ENCODE measurements around the gene NBAS. TPM values are rescaled to one million over a fixed set of nuclear protein-coding genes. Genes with fewer than 3 reads are reported as not detected.
A peak's percentile ranks its signal among the peaks of the same experiment; 100 is the strongest.

The NBAS gene
- total and polyA plus RNA-seq, 9 of the 15 experiments (the other 6 are each of a cell fraction or from before 2014, with no cell fraction given), result 15.3 to 94.4 (median 69.9) TPM

GRCh38 chr2:15450808-15451207 lies 110.3 kb downstream of the NBAS start:
- no peak overlapping the region for H3K27ac ChIP-seq (ENCODE audit: extremely low read depth, low read depth, low read length)
- ChIA-PET POLR2A (interaction anchor here (0.7 kb wide), 1 partner anchor 22 kb away, joined by 3 read pairs; no protein-coding TSS in a partner anchor), CTCF (ENCODE audit: low intra/inter-chr PET ratio) (no interaction called here)
- no peaks in the 10 kb centered on the region for H3K27me3 ChIP-seq (ENCODE audit: control insufficient read depth in 2 of 2, insufficient read depth in 2 of 2, low read length in 2 of 2)
- H3K79me2 ChIP-seq (ENCODE audit: control insufficient read depth, insufficient read depth, low read length), result peaks cover 11% of the 10 kb centered on the region
- intact Hi-C loops (cut with micrococcal nuclease) (no loop called here), in situ Hi-C loops (cut with MboI) (no loop called here)
- no TSS peak for BruUV-seq (replicated peaks)
- no peak for DNase-seq (ENCODE audit: extremely low read depth in 1 of 4, low spot score in 3 of 4)
- no peak overlapping the region for H2AFZ ChIP-seq (ENCODE audit: low read depth, low read length)
- peak; percentile 15; the same call in 1 of the 3 replicates for ATAC-seq
- H3K9me3 ChIP-seq (replicated peaks; ENCODE audit: control insufficient read depth, insufficient read depth, low read depth, low read length), result peaks cover 5% of the 10 kb centered on the region
- no peak overlapping the region for H3K4me2 ChIP-seq (ENCODE audit: insufficient read depth, low read length)
- TF ChIP-seq, protein P1, sequence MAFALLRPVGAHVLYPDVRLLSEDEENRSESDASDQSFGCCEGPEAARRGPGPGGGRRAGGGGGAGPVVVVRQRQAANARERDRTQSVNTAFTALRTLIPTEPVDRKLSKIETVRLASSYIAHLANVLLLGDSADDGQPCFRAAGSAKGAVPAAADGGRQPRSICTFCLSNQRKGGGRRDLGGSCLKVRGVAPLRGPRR (CRISPR knock-in tag; IDR thresholded peaks at IDR 0.05), result no peak
- TF ChIP-seq ZNF121 (CRISPR knock-in tag; conservative IDR thresholded peaks at IDR 0.05), result peak; percentile 19; the same call in 1 of the 2 replicates
- peak; percentile 92 for TF ChIP-seq ZNF24 (IDR thresholded peaks at IDR 0.05)
- TF ChIP-seq ZFP36 (IDR thresholded peaks at IDR 0.05; ENCODE audit: low read depth, low read length, partially characterized antibody), result no peak
- no peaks in the 10 kb centered on the region for H4K20me1 ChIP-seq (replicated peaks; ENCODE audit: control insufficient read depth, insufficient read depth, low read length)
- H3K4me1 ChIP-seq (replicated peaks in 1 of 2; ENCODE audit: control insufficient read depth in 2 of 2, insufficient read depth in 2 of 2, low read length in 2 of 2), result peaks cover 0 to 9% of the 10 kb centered on the region in 2 experiments; a peak in 2 of 5 replicates
- 86% methylated on average over 2 of the region's 2 CpGs for WGBS (ENCODE audit: insufficient coverage, low coverage, missing lambda C conversion rate)
- no peaks in the 10 kb centered on the region for H3K9me1 ChIP-seq (ENCODE audit: control insufficient read depth, insufficient read depth, low read length)
- no peak for FAIRE-seq
- no peak overlapping the region for H3K9ac ChIP-seq (ENCODE audit: insufficient read depth in 1 of 2, low read depth in 2 of 2, low read length in 2 of 2)
- peaks cover 71% of the 10 kb centered on the region for H3K36me3 ChIP-seq (ENCODE audit: control insufficient read depth, insufficient read depth, low read length)
- H3K4me3 ChIP-seq, result no peak overlapping the region

- H3K36me3 ChIP-seq (ENCODE audit: control insufficient read depth, insufficient read depth, low read length), result peaks cover 61% of the 10 kb centered on the region
- WGBS (ENCODE audit: insufficient coverage, low coverage, missing lambda C conversion rate), result 35% methylated on average over 2 of the region's 2 CpGs
- in situ Hi-C loops (cut with MboI), result no loop called here
- intact Hi-C loops (cut with micrococcal nuclease), result no loop called here
- H3K9me3 ChIP-seq (replicated peaks; ENCODE audit: control insufficient read depth, insufficient read depth, low read depth, low read length), result peaks cover 6% of the 10 kb centered on the region
- DNase-seq (ENCODE audit: extremely low read depth in 1 of 4, low spot score in 3 of 4) (peak in 2 of 4 experiments; percentile 21 to 28), ATAC-seq (peak; percentile 83), FAIRE-seq (no peak)
- H2AFZ ChIP-seq (ENCODE audit: low read depth, low read length), result no peak overlapping the region
- H3K4me1 ChIP-seq (replicated peaks in 1 of 2; ENCODE audit: control insufficient read depth in 2 of 2, insufficient read depth in 2 of 2, low read length in 2 of 2), result peaks cover 0 to 9% of the 10 kb centered on the region in 2 experiments; a peak in 2 of 5 replicates
- H3K9me1 ChIP-seq (ENCODE audit: control insufficient read depth, insufficient read depth, low read length), result no peaks in the 10 kb centered on the region
- peaks cover 13% of the 10 kb centered on the region for H3K79me2 ChIP-seq (ENCODE audit: control insufficient read depth, insufficient read depth, low read length)
- no peak overlapping the region for H3K4me2 ChIP-seq (ENCODE audit: insufficient read depth, low read length)
- ChIA-PET POLR2A (no interaction called here), CTCF (ENCODE audit: low intra/inter-chr PET ratio) (no interaction called here)
- no peaks in the 10 kb centered on the region for H3K27me3 ChIP-seq (ENCODE audit: control insufficient read depth in 2 of 2, insufficient read depth in 2 of 2, low read length in 2 of 2)
- no peaks in the 10 kb centered on the region for H4K20me1 ChIP-seq (replicated peaks; ENCODE audit: control insufficient read depth, insufficient read depth, low read length)
- no TSS peak for BruUV-seq (replicated peaks)
- H3K9ac ChIP-seq (ENCODE audit: insufficient read depth in 1 of 2, low read depth in 2 of 2, low read length in 2 of 2), result peak overlapping the region in 1 of 2 experiments; percentile 15; a peak in 1 of 4 replicates
- H3K27ac ChIP-seq (ENCODE audit: extremely low read depth, low read depth, low read length), result peak overlapping the region; percentile 50; the same call in 2 of the 3 replicates
- H3K4me3 ChIP-seq, result no peak overlapping the region
- TF ChIP-seq MITF (IDR thresholded peaks at IDR 0.05) (no peak), CEBPG (CRISPR knock-in tag; IDR thresholded peaks at IDR 0.05) (no peak), CEBPG (tag; conservative IDR thresholded peaks at IDR 0.05 in 1 of 2, IDR thresholded peaks at IDR 0.05 in 1 of 2) (peak in 1 of 2 experiments; percentile 54; a peak in 2 of 4 replicates), STAT5B (CRISPR knock-in tag; IDR thresholded peaks at IDR 0.05) (no peak), NCOA4 (IDR thresholded peaks at IDR 0.05; ENCODE audit: partially characterized antibody) (no peak), CBX1 (IDR thresholded peaks at IDR 0.05; ENCODE audit: low read depth) (no peak), CEBPB (tag; IDR thresholded peaks at IDR 0.05) (0 out of 2 replicates have a peak, but pooled peaks have one; percentile 9)
- TF ChIP-seq, protein P2, sequence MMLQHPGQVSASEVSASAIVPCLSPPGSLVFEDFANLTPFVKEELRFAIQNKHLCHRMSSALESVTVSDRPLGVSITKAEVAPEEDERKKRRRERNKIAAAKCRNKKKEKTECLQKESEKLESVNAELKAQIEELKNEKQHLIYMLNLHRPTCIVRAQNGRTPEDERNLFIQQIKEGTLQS (IDR thresholded peaks at IDR 0.05), result peak; percentile 34; the same call in 1 of the 2 replicates
- TF ChIP-seq, protein P2 (CRISPR knock-in tag; conservative IDR thresholded peaks at IDR 0.05), result no peak
Measured at GRCh38 chr2:15449556-15450236, 111.4 kb downstream of the NBAS start.

Measured in K562 (cell line).